Stimulated activated CD4-positive, alpha-beta T cell treated with anti-CD3 and anti-CD28 coated beads, Interleukin-12 subunit alpha, Interleukin-12 subunit beta, amount 100 ng/mL, for 4 hours (primary cell): Measurements from ENCODE around the gene SSR3.
"Not testable (repeated sequence)": the region's sequence is repeated elsewhere in the genome, so short reads cannot be mapped to it uniquely, and the experiment has no call there.

ENCODE experiments used
- DNase-seq: peaks from one replicate; pipeline ENCODE4 v3.0.0-alpha.2; 2020

SSR3 gene

GRCh38 chr3:156575641-156576040 is 20.7 kb upstream of the SSR3 start:
- no peak for DNase-seq

- not testable (repeated sequence) for DNase-seq
Measured at GRCh38 chr3:156569881-156570280, 15.0 kb upstream of the SSR3 start.

GRCh38 chr3:156569016-156569415 is 14.1 kb upstream of the SSR3 start:
- DNase-seq = not testable (repeated sequence)

GRCh38 chr3:156563900-156564682 is 9.2 kb upstream of the SSR3 start:
- no peak for DNase-seq

GRCh38 chr3:156562486-156562885 is 7.6 kb upstream of the SSR3 start:
- DNase-seq = not testable (repeated sequence)

- DNase-seq = no peak
Measured at GRCh38 chr3:156561533-156561932, 6.6 kb upstream of the SSR3 start.

GRCh38 chr3:156559321-156559720 is 4.4 kb upstream of the SSR3 start:
- no peak for DNase-seq

- no peak for DNase-seq
Measured at GRCh38 chr3:156558389-156558788, 3.5 kb upstream of the SSR3 start.

- no peak for DNase-seq
Measured at GRCh38 chr3:156554515-156554841, 439 bp downstream of the SSR3 start.

- no peak for DNase-seq
Measured at GRCh38 chr3:156553705-156554356, 1.1 kb downstream of the SSR3 start.

GRCh38 chr3:156552973-156553372 is 1.9 kb downstream of the SSR3 start:
- DNase-seq = no peak

GRCh38 chr3:156551746-156552145 is 3.2 kb downstream of the SSR3 start:
- no peak for DNase-seq

GRCh38 chr3:156551261-156551660 is 3.7 kb downstream of the SSR3 start:
- DNase-seq = no peak

GRCh38 chr3:156548902-156549301 is 6.0 kb downstream of the SSR3 start:
- no peak for DNase-seq

- DNase-seq = no peak
Measured at GRCh38 chr3:156548041-156548687, 6.8 kb downstream of the SSR3 start.

GRCh38 chr3:156547637-156548036 is 7.3 kb downstream of the SSR3 start:
- no peak for DNase-seq

GRCh38 chr3:156543043-156543555 is 11.8 kb downstream of the SSR3 start:
- no peak for DNase-seq

- DNase-seq = no peak
Measured at GRCh38 chr3:156542101-156543042, 12.5 kb downstream of the SSR3 start.

- DNase-seq = no peak
Measured at GRCh38 chr3:156539802-156540201, 15.1 kb downstream of the SSR3 start.

GRCh38 chr3:156539051-156539450 is 15.9 kb downstream of the SSR3 start:
- no peak for DNase-seq

- DNase-seq = no peak
Measured at GRCh38 chr3:156536524-156537316, 18.2 kb downstream of the SSR3 start.

- DNase-seq = no peak
Measured at GRCh38 chr3:156535798-156536197, 19.1 kb downstream of the SSR3 start.
